CD4-positive, alpha-beta T cell treated with Interleukin-17A for 4 hours (primary cell): ENCODE data around the gene MINAR1.

ENCODE experiments used
- DNase-seq: peaks from one replicate; pipeline ENCODE4 v3.0.0-alpha.2; 2020; ENCODE audit warnings: mixed read lengths

The MINAR1 gene

GRCh38 chr15:79466488-79466887 is 34.4 kb downstream of the MINAR1 start:
- DNase-seq = no peak

- DNase-seq = no peak
Measured at GRCh38 chr15:79467865-79468586, 35.9 kb downstream of the MINAR1 start.

- DNase-seq = no peak
Measured at GRCh38 chr15:79472446-79472845, 40.3 kb downstream of the MINAR1 start.

- DNase-seq = no peak
Measured at GRCh38 chr15:79474252-79474651, 42.1 kb downstream of the MINAR1 start.

GRCh38 chr15:79475306-79475705 is 43.2 kb downstream of the MINAR1 start:
- DNase-seq = no peak

GRCh38 chr15:79478108-79478507 is 46.0 kb downstream of the MINAR1 start:
- no peak for DNase-seq

GRCh38 chr15:79479616-79480015 is 47.5 kb downstream of the MINAR1 start:
- no peak for DNase-seq

GRCh38 chr15:79481793-79482192 is 49.7 kb downstream of the MINAR1 start:
- DNase-seq = no peak
